H9 (cell line): ENCODE data around the gene MGAT5B. TPM values are rescaled to one million over a fixed set of nuclear protein-coding genes. Genes with fewer than 3 reads are reported as not detected.

Experiments
- DNase-seq: peaks from one replicate; pipeline ENCODE4 v3.0.0-alpha.2; 2017
- H2AFZ ChIP-seq: one replicate; pipeline ENCODE4 v1.6.1; 2013; ENCODE audit warnings: mild to moderate bottlenecking, low read length, control low read depth, moderate library complexity
- H2AK5ac ChIP-seq: 2 replicates; pipeline ENCODE4 v1.6.1; 2013; ENCODE audit warnings: low read length, control low read depth, mixed read lengths; ENCODE audit not compliant: insufficient read length
- H2BK120ac ChIP-seq: one replicate; pipeline ENCODE4 v1.6.1; 2013; ENCODE audit warnings: low read depth, mild to moderate bottlenecking, low read length, control low read depth, inconsistent platforms; ENCODE audit not compliant: poor library complexity, severe bottlenecking
- H2BK12ac ChIP-seq: 2 replicates; pipeline ENCODE4 v1.6.1; 2013; ENCODE audit warnings: low read length, control low read depth, mixed read lengths, low read depth; ENCODE audit not compliant: insufficient read length
- H2BK15ac ChIP-seq: 2 replicates; pipeline ENCODE4 v1.6.1; 2013; ENCODE audit warnings: low read depth, low read length, control low read depth
- H2BK20ac ChIP-seq: one replicate; pipeline ENCODE4 v1.6.1; 2013; ENCODE audit warnings: low read depth, mild to moderate bottlenecking, low read length, control low read depth, inconsistent platforms; ENCODE audit not compliant: poor library complexity, severe bottlenecking
- H2BK5ac ChIP-seq: 2 replicates; pipeline ENCODE4 v1.6.1; 2013; ENCODE audit warnings: low read length, control low read depth, mixed read lengths; ENCODE audit not compliant: insufficient read length
- H3K14ac ChIP-seq: 2 replicates; pipeline ENCODE4 v1.6.1; 2013; ENCODE audit warnings: low read length, control low read depth; ENCODE audit not compliant: insufficient read depth
- H3K18ac ChIP-seq: 2 replicates; pipeline ENCODE4 v1.6.1; 2013; ENCODE audit warnings: low read depth, mild to moderate bottlenecking, mixed read lengths, low read length, control low read depth; ENCODE audit not compliant: insufficient read length
- H3K23ac ChIP-seq: 2 replicates; pipeline ENCODE4 v1.6.1; 2013; ENCODE audit warnings: low read length, control low read depth, mixed read lengths, low read depth; ENCODE audit not compliant: insufficient read length
- H3K23me2 ChIP-seq: 2 replicates; pipeline ENCODE4 v1.6.1; 2013; ENCODE audit warnings: low read depth, mild to moderate bottlenecking, mixed read lengths, low read length, control low read depth; ENCODE audit not compliant: insufficient read length, poor library complexity, severe bottlenecking
- H3K27ac ChIP-seq: 2 replicates; pipeline ENCODE4 v1.5.1; 2013; ENCODE audit warnings: low read length, control low read depth, mixed read lengths, low read depth; ENCODE audit not compliant: insufficient read length
- H3K27me3 ChIP-seq: 2 replicates; pipeline ENCODE4 v1.6.1; 2013; ENCODE audit warnings: low read length, control low read depth, inconsistent platforms; ENCODE audit not compliant: insufficient read depth
- H3K4ac ChIP-seq: 2 replicates; pipeline ENCODE4 v1.6.1; 2013; ENCODE audit warnings: low read depth, mild to moderate bottlenecking, control low read depth, inconsistent platforms, low read length, moderate library complexity
- H3K4me1 ChIP-seq: 2 replicates; pipeline ENCODE4 v1.6.1; 2013; ENCODE audit warnings: low read length, control low read depth, inconsistent platforms; ENCODE audit not compliant: insufficient read depth
- H3K4me2 ChIP-seq: 2 replicates; pipeline ENCODE4 v1.6.1; 2013; ENCODE audit warnings: low read length, control low read depth, mixed read lengths; ENCODE audit not compliant: insufficient read length, insufficient read depth
- H3K56ac ChIP-seq: 2 replicates; pipeline ENCODE4 v1.6.1; 2013; ENCODE audit warnings: low read depth, mild to moderate bottlenecking, mixed read lengths, low read length, control low read depth; ENCODE audit not compliant: insufficient read length
- H3K79me1 ChIP-seq: 2 replicates; pipeline ENCODE4 v1.6.1; 2013; ENCODE audit warnings: low read depth, mild to moderate bottlenecking, moderate library complexity, low read length, control low read depth, inconsistent platforms; ENCODE audit not compliant: insufficient read depth, poor library complexity, severe bottlenecking
- H3K79me2 ChIP-seq: 2 replicates; pipeline ENCODE4 v1.6.1; 2013; ENCODE audit warnings: low read length, control low read depth, inconsistent platforms; ENCODE audit not compliant: insufficient read depth
- H3K9ac ChIP-seq: 2 replicates; pipeline ENCODE4 v1.6.1; 2013; ENCODE audit warnings: low read length, control low read depth, mixed read lengths; ENCODE audit not compliant: insufficient read length; ENCODE audit errors: extremely low read depth
- H3K9me3 ChIP-seq: one replicate; pipeline ENCODE4 v1.6.1; 2013; ENCODE audit warnings: low read depth, low read length, inconsistent platforms; ENCODE audit not compliant: control insufficient read depth
- H3T11ph ChIP-seq: one replicate; pipeline ENCODE4 v1.6.1; 2013; ENCODE audit warnings: mild to moderate bottlenecking, low read length, control low read depth, inconsistent platforms
- H4K20me1 ChIP-seq: one replicate; pipeline ENCODE4 v1.6.1; 2013; ENCODE audit not compliant: control insufficient read depth, insufficient read length, insufficient read depth
- H4K5ac ChIP-seq: 2 replicates; pipeline ENCODE4 v1.6.1; 2013; ENCODE audit warnings: low read depth, mild to moderate bottlenecking, mixed read lengths, low read length, control low read depth; ENCODE audit not compliant: insufficient read length
- H4K8ac ChIP-seq: replicated peaks from 2 replicates; pipeline ENCODE4 v1.6.1; 2013; ENCODE audit warnings: low read length, control low read depth, mixed read lengths, low read depth; ENCODE audit not compliant: insufficient read length
- H4K91ac ChIP-seq: 2 replicates; pipeline ENCODE4 v1.6.1; 2013; ENCODE audit warnings: low read depth, mild to moderate bottlenecking, moderate library complexity, mixed read lengths, low read length, control low read depth; ENCODE audit not compliant: insufficient read length
- H3K27ac Mint-ChIP-seq, 3 experiments: 2 replicates in 2 of 3; 3 replicates in 1 of 3; pipeline ENCODE4 v1.8.0; 2020 to 2021; ENCODE audit warnings: mixed read lengths in 3 of 3, mild to moderate bottlenecking in 1 of 3, moderate library complexity in 1 of 3
- H3K27me3 Mint-ChIP-seq: 2 replicates; pipeline ENCODE4 v1.8.0; 2021; ENCODE audit warnings: low read depth, mild to moderate bottlenecking, moderate library complexity, mixed read lengths
- H3K36me3 Mint-ChIP-seq, 3 experiments: 2 replicates in 2 of 3; 3 replicates in 1 of 3; pipeline ENCODE4 v1.8.0; 2020 to 2021; ENCODE audit warnings: low read depth in 3 of 3, mixed read lengths in 3 of 3; ENCODE audit not compliant: insufficient read depth in 1 of 3
- H3K4me1 Mint-ChIP-seq, 2 experiments: 2 replicates each; pipeline ENCODE4 v1.8.0; 2020; ENCODE audit warnings: mixed read lengths in 2 of 2
- H3K4me3 Mint-ChIP-seq, 2 experiments: 2 replicates in 1 of 2; 3 replicates in 1 of 2; pipeline ENCODE4 v1.8.0; 2020 to 2021; ENCODE audit warnings: mild to moderate bottlenecking in 2 of 2, mixed read lengths in 2 of 2, moderate library complexity in 1 of 2
- H3K9me3 Mint-ChIP-seq, 2 experiments: 2 replicates in 1 of 2; 3 replicates in 1 of 2; pipeline ENCODE4 v1.8.0; 2020; ENCODE audit warnings: mild to moderate bottlenecking in 2 of 2, mixed read lengths in 2 of 2, moderate library complexity in 1 of 2
- CTCF ChIP-seq: fragments of 200-600 bp; sonication (generic); conservative IDR thresholded peaks from 3 replicates; pipeline ENCODE4 v1.8.0; 2021; ENCODE audit warnings: antibody characterized with exemption, mild to moderate bottlenecking
- WGBS: extraction: QIAGEN DNeasy Blood & Tissue Kit; methylation state at CpG from one replicate; pipeline ENCODE4 v1.1.7; 2013; ENCODE audit warnings: missing lambda C conversion rate, low lambda C conversion rate, mixed read lengths; ENCODE audit not compliant: insufficient read length; ENCODE audit errors: extremely low coverage; 5-methylcytosine and 5-hydroxymethylcytosine counted together
- total RNA-seq: library from RNA; stranded (reverse); gene quantifications from 2 replicates; pipeline ENCODE4 v1.2.1, GENCODE V29; 2021

Gene MGAT5B
- total RNA-seq, 1 experiment from 2014 or later, result 4.9 TPM

DNA sequence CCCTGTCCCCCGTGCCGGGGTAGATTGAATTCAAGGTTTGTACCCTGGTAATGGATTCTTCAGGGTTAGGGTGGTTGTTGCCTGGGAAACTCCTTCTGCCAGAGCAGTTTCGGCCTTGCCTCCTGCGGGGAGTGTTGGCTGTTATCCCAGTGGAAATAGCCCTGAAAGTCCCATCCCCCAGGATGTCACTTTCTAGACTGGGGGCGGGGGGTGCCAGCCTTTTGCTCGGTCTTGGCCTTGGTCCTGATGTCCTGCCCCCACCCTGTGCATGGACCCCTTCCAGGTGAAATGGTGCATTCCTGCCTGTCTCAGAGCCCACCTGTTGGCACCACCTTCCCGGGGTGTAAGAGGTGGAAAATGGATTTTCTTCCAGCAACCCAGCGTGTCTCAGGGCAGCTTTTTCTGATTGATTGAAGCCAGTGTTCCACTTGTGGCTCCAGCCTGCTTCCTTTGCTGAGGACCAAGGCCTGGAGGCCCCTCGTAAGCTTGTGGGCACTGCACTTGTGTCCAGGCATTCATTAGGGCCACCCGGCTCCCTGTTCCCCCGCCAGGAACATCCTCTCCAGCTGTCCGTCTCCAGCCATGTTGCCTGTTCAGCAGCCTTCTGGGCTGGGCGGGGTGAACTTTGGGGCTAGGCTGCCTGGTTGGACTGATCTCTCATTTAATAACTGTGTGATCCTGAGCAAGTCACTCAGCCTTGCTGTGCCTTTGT lies 25.6 kb downstream of the MGAT5B start:
- H2AK5ac ChIP-seq, result no peak overlapping the region
- no peak overlapping the region for H3K4me2 ChIP-seq
- H3K79me1 ChIP-seq, result no peaks in the 10 kb centered on the region
- DNase-seq, result no peak
- no peaks in the 10 kb centered on the region for H3K79me2 ChIP-seq
- no peaks in the 10 kb centered on the region for H3K4me1 ChIP-seq
- no peak overlapping the region for H3K23ac ChIP-seq
- TF ChIP-seq CTCF, result no peak
- H2BK12ac ChIP-seq, result no peak overlapping the region
- H3T11ph ChIP-seq, result no peak overlapping the region
- no peaks in the 10 kb centered on the region for H4K20me1 ChIP-seq
- H3K9me3 ChIP-seq, result no peaks in the 10 kb centered on the region
- no peak overlapping the region for H3K14ac ChIP-seq
- no peaks in the 10 kb centered on the region for H3K27me3 ChIP-seq
- no peak overlapping the region for H3K4me3 Mint-ChIP-seq
- H2AFZ ChIP-seq, result no peak overlapping the region
- no peaks in the 10 kb centered on the region for H3K23me2 ChIP-seq
- H3K9me3 Mint-ChIP-seq, result peaks cover 12 to 13% of the 10 kb centered on the region in 2 experiments; a peak in 4 of 5 replicates
- no peak overlapping the region for H3K9ac ChIP-seq
- WGBS, result no CpG with 5 or more reads among the region's 13 CpGs
- no peak overlapping the region for H4K8ac ChIP-seq
- no peak overlapping the region for H2BK15ac ChIP-seq
- no peak overlapping the region for H2BK5ac ChIP-seq
- peaks cover 4 to 20% (median 9%) of the 10 kb centered on the region in 3 experiments; a peak in 5 of 7 replicates for H3K36me3 Mint-ChIP-seq
- peaks cover 0 to 5% of the 10 kb centered on the region in 2 experiments; a peak in 1 of 4 replicates for H3K4me1 Mint-ChIP-seq
- H3K4ac ChIP-seq, result no peak overlapping the region
- H3K18ac ChIP-seq, result no peak overlapping the region
- H3K27me3 Mint-ChIP-seq, result no peaks in the 10 kb centered on the region
- H2BK120ac ChIP-seq, result no peak overlapping the region
- H4K5ac ChIP-seq, result no peak overlapping the region
- H2BK20ac ChIP-seq, result no peak overlapping the region
- H4K91ac ChIP-seq, result no peak overlapping the region
- no peak overlapping the region for H3K27ac ChIP-seq
- no peak overlapping the region for H3K27ac Mint-ChIP-seq
- H3K56ac ChIP-seq, result no peak overlapping the region
